HEK293 (cell line): ENCODE measurements around the gene SGMS1.

ENCODE experiments used
- EGR2 ChIP-seq: fragments of 450-650 bp; formaldehyde crosslinking; IDR thresholded peaks from 2 replicates; pipeline ENCODE4 v1.5.1; 2016; ENCODE audit warnings: low read depth, missing biosample characterization, missing genetic modification characterization
- MZF1 ChIP-seq: fragments of 450-650 bp; formaldehyde crosslinking; IDR thresholded peaks from 2 replicates; pipeline ENCODE4 v1.5.1; 2017; ENCODE audit warnings: missing biosample characterization, missing genetic modification characterization, borderline replicate concordance
- YY1 ChIP-seq: fragments of 450-650 bp; formaldehyde crosslinking; IDR thresholded peaks from 2 replicates; pipeline ENCODE4 v1.5.1; 2018; ENCODE audit warnings: missing biosample characterization, missing genetic modification characterization
- ZBTB17 ChIP-seq: fragments of 450-650 bp; formaldehyde crosslinking; IDR thresholded peaks from 2 replicates; pipeline ENCODE4 v1.5.1; 2016; ENCODE audit warnings: missing biosample characterization, missing genetic modification characterization
- ZFP69B ChIP-seq: fragments of 450-650 bp; formaldehyde crosslinking; IDR thresholded peaks from 2 replicates; pipeline ENCODE4 v1.5.1; 2016; ENCODE audit warnings: missing biosample characterization, missing genetic modification characterization
- ZNF223 ChIP-seq: fragments of 450-650 bp; formaldehyde crosslinking; IDR thresholded peaks from 2 replicates; pipeline ENCODE4 v1.5.1; 2016; ENCODE audit warnings: missing biosample characterization, missing genetic modification characterization
- ZNF274 ChIP-seq, 2 experiments: fragments of 200-500 bp in 1 of 2; fragments of 450-650 bp in 1 of 2; sonication (Bioruptor generic) in 1 of 2; formaldehyde crosslinking in 1 of 2; IDR thresholded peaks; 2 replicates each; pipeline versions ENCODE4 v1.5.1 to v1.6.1; 2014 to 2016; ENCODE audit warnings: borderline replicate concordance in 1 of 2, inconsistent platforms in 1 of 2, low read length in 1 of 2, missing biosample characterization in 1 of 2, missing genetic modification characterization in 1 of 2
- ZNF558 ChIP-seq: fragments of 450-650 bp; formaldehyde crosslinking; IDR thresholded peaks from 2 replicates; pipeline ENCODE4 v1.5.1; 2016; ENCODE audit warnings: missing biosample characterization, missing genetic modification characterization
- ZNF707 ChIP-seq: fragments of 450-650 bp; formaldehyde crosslinking; IDR thresholded peaks from 2 replicates; pipeline ENCODE4 v1.5.1; 2016; ENCODE audit warnings: missing biosample characterization, missing genetic modification characterization
- ZNF792 ChIP-seq: fragments of 450-650 bp; formaldehyde crosslinking; IDR thresholded peaks from 2 replicates; pipeline ENCODE4 v1.5.1; 2016; ENCODE audit warnings: missing biosample characterization, missing genetic modification characterization
- TF ChIP-seq, protein P1 (sequence below): fragments of 450-650 bp; formaldehyde crosslinking; IDR thresholded peaks from 2 replicates; pipeline ENCODE4 v1.5.1; 2016; ENCODE audit warnings: missing biosample characterization, missing genetic modification characterization
- TF ChIP-seq, protein P2 (sequence below): fragments of 450-650 bp; formaldehyde crosslinking; IDR thresholded peaks from 2 replicates; pipeline ENCODE4 v1.5.1; 2016; ENCODE audit warnings: missing biosample characterization, missing genetic modification characterization, low read depth
- TF ChIP-seq, protein P3 (sequence below): fragments of 450-650 bp; formaldehyde crosslinking; IDR thresholded peaks from 2 replicates; pipeline ENCODE4 v1.5.1; 2016; ENCODE audit warnings: missing biosample characterization, missing genetic modification characterization
- TF ChIP-seq, protein P4 (sequence below): fragments of 450-650 bp; formaldehyde crosslinking; conservative IDR thresholded peaks from 2 replicates; pipeline ENCODE4 v1.5.1; 2016; ENCODE audit warnings: low read depth, missing biosample characterization, missing genetic modification characterization

DNA sequence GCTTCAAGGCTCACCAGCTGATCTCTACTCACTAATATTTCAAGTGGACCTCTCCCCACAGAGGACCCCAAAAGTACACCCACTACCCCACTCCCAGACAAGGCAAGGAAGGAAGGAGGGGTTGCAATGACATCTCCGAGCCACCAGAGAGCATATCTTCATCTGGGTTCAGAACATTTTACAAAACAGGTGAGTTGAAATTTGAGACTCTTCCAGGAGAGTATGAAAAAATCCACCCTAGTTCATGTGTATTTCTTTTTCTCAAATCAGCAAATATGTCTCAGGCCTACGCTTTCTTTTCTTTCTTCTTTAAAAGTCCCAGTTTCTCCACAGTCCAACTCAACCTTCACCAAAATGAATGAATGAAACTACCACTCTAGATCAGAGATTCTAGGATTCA, 61.9 kb downstream of the SGMS1 start:
- TF ChIP-seq, protein P1, sequence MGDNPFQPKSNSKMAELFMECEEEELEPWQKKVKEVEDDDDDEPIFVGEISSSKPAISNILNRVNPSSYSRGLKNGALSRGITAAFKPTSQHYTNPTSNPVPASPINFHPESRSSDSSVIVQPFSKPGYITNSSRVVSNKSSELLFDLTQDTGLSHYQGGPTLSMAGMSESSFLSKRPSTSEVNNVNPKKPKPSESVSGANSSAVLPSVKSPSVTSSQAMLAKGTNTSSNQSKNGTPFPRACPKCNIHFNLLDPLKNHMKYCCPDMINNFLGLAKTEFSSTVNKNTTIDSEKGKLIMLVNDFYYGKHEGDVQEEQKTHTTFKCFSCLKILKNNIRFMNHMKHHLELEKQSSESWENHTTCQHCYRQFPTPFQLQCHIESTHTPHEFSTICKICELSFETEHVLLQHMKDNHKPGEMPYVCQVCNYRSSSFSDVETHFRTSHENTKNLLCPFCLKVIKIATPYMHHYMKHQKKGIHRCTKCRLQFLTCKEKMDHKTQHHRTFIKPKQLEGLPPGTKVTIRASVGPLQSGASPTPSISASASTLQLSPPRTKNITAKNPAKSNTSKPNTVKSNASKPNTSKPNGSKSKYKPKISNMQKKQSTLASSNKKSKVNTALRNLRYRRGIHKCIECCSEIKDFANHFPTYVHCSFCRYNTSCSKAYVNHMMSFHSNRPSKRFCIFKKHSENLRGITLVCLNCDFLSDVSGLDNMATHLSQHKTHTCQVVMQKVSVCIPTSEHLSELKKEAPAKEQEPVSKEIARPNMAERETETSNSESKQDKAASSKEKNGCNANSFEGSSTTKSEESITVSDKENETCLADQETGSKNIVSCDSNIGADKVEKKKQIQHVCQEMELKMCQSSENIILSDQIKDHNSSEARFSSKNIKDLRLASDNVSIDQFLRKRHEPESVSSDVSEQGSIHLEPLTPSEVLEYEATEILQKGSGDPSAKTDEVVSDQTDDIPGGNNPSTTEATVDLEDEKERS (tag by site-specific recombination): no peak
- TF ChIP-seq, protein P2, sequence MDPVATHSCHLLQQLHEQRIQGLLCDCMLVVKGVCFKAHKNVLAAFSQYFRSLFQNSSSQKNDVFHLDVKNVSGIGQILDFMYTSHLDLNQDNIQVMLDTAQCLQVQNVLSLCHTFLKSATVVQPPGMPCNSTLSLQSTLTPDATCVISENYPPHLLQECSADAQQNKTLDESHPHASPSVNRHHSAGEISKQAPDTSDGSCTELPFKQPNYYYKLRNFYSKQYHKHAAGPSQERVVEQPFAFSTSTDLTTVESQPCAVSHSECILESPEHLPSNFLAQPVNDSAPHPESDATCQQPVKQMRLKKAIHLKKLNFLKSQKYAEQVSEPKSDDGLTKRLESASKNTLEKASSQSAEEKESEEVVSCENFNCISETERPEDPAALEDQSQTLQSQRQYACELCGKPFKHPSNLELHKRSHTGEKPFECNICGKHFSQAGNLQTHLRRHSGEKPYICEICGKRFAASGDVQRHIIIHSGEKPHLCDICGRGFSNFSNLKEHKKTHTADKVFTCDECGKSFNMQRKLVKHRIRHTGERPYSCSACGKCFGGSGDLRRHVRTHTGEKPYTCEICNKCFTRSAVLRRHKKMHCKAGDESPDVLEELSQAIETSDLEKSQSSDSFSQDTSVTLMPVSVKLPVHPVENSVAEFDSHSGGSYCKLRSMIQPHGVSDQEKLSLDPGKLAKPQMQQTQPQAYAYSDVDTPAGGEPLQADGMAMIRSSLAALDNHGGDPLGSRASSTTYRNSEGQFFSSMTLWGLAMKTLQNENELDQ (tag by site-specific recombination): no peak
- TF ChIP-seq YY1 (tag by site-specific recombination) (no peak), ZNF223 (tag by site-specific recombination) (no peak), EGR2 (tag by site-specific recombination) (no peak), ZNF558 (tag by site-specific recombination) (no peak), ZNF274 (IDR thresholded peaks at IDR 0.05; ENCODE audit: low read length) (no peak), ZNF274 (tag by site-specific recombination; IDR thresholded peaks at IDR 0.05; ENCODE audit: borderline replicate concordance) (no peak), ZFP69B (tag by site-specific recombination) (no peak), MZF1 (tag by site-specific recombination) (no peak), ZNF792 (tag by site-specific recombination) (no peak), ZNF707 (tag by site-specific recombination) (no peak), ZBTB17 (tag by site-specific recombination) (no peak)
- TF ChIP-seq, protein P3, sequence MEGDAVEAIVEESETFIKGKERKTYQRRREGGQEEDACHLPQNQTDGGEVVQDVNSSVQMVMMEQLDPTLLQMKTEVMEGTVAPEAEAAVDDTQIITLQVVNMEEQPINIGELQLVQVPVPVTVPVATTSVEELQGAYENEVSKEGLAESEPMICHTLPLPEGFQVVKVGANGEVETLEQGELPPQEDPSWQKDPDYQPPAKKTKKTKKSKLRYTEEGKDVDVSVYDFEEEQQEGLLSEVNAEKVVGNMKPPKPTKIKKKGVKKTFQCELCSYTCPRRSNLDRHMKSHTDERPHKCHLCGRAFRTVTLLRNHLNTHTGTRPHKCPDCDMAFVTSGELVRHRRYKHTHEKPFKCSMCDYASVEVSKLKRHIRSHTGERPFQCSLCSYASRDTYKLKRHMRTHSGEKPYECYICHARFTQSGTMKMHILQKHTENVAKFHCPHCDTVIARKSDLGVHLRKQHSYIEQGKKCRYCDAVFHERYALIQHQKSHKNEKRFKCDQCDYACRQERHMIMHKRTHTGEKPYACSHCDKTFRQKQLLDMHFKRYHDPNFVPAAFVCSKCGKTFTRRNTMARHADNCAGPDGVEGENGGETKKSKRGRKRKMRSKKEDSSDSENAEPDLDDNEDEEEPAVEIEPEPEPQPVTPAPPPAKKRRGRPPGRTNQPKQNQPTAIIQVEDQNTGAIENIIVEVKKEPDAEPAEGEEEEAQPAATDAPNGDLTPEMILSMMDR (tag by site-specific recombination): no peak
- TF ChIP-seq, protein P4, sequence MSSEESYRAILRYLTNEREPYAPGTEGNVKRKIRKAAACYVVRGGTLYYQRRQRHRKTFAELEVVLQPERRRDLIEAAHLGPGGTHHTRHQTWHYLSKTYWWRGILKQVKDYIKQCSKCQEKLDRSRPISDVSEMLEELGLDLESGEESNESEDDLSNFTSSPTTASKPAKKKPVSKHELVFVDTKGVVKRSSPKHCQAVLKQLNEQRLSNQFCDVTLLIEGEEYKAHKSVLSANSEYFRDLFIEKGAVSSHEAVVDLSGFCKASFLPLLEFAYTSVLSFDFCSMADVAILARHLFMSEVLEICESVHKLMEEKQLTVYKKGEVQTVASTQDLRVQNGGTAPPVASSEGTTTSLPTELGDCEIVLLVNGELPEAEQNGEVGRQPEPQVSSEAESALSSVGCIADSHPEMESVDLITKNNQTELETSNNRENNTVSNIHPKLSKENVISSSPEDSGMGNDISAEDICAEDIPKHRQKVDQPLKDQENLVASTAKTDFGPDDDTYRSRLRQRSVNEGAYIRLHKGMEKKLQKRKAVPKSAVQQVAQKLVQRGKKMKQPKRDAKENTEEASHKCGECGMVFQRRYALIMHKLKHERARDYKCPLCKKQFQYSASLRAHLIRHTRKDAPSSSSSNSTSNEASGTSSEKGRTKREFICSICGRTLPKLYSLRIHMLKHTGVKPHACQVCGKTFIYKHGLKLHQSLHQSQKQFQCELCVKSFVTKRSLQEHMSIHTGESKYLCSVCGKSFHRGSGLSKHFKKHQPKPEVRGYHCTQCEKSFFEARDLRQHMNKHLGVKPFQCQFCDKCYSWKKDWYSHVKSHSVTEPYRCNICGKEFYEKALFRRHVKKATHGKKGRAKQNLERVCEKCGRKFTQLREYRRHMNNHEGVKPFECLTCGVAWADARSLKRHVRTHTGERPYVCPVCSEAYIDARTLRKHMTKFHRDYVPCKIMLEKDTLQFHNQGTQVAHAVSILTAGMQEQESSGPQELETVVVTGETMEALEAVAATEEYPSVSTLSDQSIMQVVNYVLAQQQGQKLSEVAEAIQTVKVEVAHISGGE (tag by site-specific recombination): no peak
